ENCODE measurements around the gene CYP26C1. TPM values are rescaled to one million over a fixed set of nuclear protein-coding genes. Genes with fewer than 3 reads are reported as not detected.
A peak's percentile ranks its signal among the peaks of the same experiment; 100 is the strongest.

The CYP26C1 gene
- total RNA-seq, 1 experiment from 2014 or later = 0.07 TPM

- CTCF ChIA-PET = interaction anchor here (1.4 kb wide), 1 partner anchor 67 kb away, joined by 3 read pairs; no protein-coding TSS in a partner anchor
- peak overlapping the region; percentile 42 to 60 for H3K4me3 ChIP-seq (replicated peaks in 1 of 2; ENCODE audit: low read depth in 1 of 2, low read length in 2 of 2)
- H3K79me2 ChIP-seq (ENCODE audit: insufficient read depth, low read length) = no peaks in the 10 kb centered on the region
- H3K9ac ChIP-seq (ENCODE audit: low read length) = no peak overlapping the region
- H2AFZ ChIP-seq (ENCODE audit: low read depth, low read length, poor library complexity, severe bottlenecking) = no peak overlapping the region
- DNase-seq (ENCODE audit: low read depth, low spot score) (no peak), ATAC-seq (peak; percentile 74)
- no peak overlapping the region for H3K27ac ChIP-seq (ENCODE audit: low read depth, low read length)
- no TSS peak for BruUV-seq (replicated peaks)
- no peaks in the 10 kb centered on the region for H3K9me2 ChIP-seq (ENCODE audit: insufficient read depth)
- H3K9me3 ChIP-seq (ENCODE audit: control insufficient read depth in 1 of 2, insufficient read depth in 1 of 2, low read depth in 1 of 2, low read length in 2 of 2) = no peaks in the 10 kb centered on the region
- H3K27me3 ChIP-seq (ENCODE audit: insufficient read depth, low read length) = no peaks in the 10 kb centered on the region
- H4K20me1 ChIP-seq (ENCODE audit: insufficient read depth) = no peaks in the 10 kb centered on the region
- peak overlapping the region; percentile 75 for H3K4me2 ChIP-seq (ENCODE audit: low read length)
- intact Hi-C loops (cut with micrococcal nuclease) = loop anchor here (10.0 kb wide), 1 partner anchor 189 kb away; no protein-coding TSS in a partner anchor
- no peaks in the 10 kb centered on the region for H3K36me3 ChIP-seq (ENCODE audit: control insufficient read depth in 1 of 2, insufficient read depth in 2 of 2, low read length in 2 of 2)
- RAD21 ChIA-PET (ENCODE audit: low non-redundant PET in 1 of 2, low total read pairs in 2 of 2, uncharacterized antibody in 2 of 2, unreplicated experiment in 2 of 2) = no interaction called here
- H3K4me1 ChIP-seq (ENCODE audit: control insufficient read depth in 1 of 2, insufficient read depth in 2 of 2, low read length in 2 of 2) = peaks cover 8 to 13% of the 10 kb centered on the region in 2 experiments; a peak in 2 of 4 replicates
- no peak for TF ChIP-seq JUND (IDR thresholded peaks at IDR 0.05)
- TF ChIP-seq, protein P1, sequence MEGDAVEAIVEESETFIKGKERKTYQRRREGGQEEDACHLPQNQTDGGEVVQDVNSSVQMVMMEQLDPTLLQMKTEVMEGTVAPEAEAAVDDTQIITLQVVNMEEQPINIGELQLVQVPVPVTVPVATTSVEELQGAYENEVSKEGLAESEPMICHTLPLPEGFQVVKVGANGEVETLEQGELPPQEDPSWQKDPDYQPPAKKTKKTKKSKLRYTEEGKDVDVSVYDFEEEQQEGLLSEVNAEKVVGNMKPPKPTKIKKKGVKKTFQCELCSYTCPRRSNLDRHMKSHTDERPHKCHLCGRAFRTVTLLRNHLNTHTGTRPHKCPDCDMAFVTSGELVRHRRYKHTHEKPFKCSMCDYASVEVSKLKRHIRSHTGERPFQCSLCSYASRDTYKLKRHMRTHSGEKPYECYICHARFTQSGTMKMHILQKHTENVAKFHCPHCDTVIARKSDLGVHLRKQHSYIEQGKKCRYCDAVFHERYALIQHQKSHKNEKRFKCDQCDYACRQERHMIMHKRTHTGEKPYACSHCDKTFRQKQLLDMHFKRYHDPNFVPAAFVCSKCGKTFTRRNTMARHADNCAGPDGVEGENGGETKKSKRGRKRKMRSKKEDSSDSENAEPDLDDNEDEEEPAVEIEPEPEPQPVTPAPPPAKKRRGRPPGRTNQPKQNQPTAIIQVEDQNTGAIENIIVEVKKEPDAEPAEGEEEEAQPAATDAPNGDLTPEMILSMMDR (IDR thresholded peaks at IDR 0.05 in 2 of 3, conservative IDR thresholded peaks at IDR 0.05 in 1 of 3; ENCODE audit: borderline replicate concordance in 1 of 3, insufficient read depth in 1 of 3, low read depth in 2 of 3, low read length in 2 of 3) = peak; percentile 6 to 29 (median 18); a peak in 2 of 6 replicates
- POLR2A ChIA-PET = no interaction called here
Measured at GRCh38 chr10:93074147-93074596, 13.6 kb downstream of the CYP26C1 start.

DNA sequence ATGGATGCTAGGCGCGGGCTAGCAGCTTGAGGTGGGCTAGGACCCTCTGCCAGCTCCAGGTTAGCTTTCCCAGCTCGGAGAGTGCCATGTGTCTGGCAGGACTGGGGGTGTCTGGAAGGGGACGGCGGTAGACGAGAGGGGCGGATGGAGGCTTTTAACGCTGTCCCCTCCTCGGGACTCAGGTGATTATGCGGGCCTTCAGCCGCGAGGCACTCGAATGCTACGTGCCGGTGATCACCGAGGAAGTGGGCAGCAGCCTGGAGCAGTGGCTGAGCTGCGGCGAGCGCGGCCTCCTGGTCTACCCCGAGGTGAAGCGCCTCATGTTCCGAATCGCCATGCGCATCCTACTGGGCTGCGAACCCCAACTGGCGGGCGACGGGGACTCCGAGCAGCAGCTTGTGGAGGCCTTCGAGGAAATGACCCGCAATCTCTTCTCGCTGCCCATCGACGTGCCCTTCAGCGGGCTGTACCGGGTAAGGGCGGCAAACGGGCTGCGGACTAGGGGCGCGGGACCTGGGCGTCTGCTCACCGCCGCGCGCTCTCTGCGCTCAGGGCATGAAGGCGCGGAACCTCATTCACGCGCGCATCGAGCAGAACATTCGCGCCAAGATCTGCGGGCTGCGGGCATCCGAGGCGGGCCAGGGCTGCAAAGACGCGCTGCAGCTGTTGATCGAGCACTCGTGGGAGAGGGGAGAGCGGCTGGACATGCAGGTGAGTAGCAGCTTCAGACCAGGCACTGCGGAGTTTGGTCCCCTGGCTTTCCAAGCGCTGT, 14.2 kb downstream of the CYP26C1 start:
- no peaks in the 10 kb centered on the region for H3K79me2 ChIP-seq (ENCODE audit: insufficient read depth, low read length)
- no peak overlapping the region for H3K9ac ChIP-seq (ENCODE audit: low read length)
- TF ChIP-seq SRF (IDR thresholded peaks at IDR 0.05; ENCODE audit: low read depth) (no peak), REST (IDR thresholded peaks at IDR 0.05; ENCODE audit: low read depth) (no peak), JUND (IDR thresholded peaks at IDR 0.05) (no peak), EGR1 (IDR thresholded peaks at IDR 0.05; ENCODE audit: low read depth) (no peak), RAD21 (IDR thresholded peaks at IDR 0.05; ENCODE audit: low read depth) (no peak), CBX3 (IDR thresholded peaks at IDR 0.05; ENCODE audit: low read depth) (no peak), TCF7L2 (IDR thresholded peaks at IDR 0.05; ENCODE audit: borderline replicate concordance, extremely low read depth, insufficient read depth, insufficient read length) (no peak)
- TF ChIP-seq, protein P2, sequence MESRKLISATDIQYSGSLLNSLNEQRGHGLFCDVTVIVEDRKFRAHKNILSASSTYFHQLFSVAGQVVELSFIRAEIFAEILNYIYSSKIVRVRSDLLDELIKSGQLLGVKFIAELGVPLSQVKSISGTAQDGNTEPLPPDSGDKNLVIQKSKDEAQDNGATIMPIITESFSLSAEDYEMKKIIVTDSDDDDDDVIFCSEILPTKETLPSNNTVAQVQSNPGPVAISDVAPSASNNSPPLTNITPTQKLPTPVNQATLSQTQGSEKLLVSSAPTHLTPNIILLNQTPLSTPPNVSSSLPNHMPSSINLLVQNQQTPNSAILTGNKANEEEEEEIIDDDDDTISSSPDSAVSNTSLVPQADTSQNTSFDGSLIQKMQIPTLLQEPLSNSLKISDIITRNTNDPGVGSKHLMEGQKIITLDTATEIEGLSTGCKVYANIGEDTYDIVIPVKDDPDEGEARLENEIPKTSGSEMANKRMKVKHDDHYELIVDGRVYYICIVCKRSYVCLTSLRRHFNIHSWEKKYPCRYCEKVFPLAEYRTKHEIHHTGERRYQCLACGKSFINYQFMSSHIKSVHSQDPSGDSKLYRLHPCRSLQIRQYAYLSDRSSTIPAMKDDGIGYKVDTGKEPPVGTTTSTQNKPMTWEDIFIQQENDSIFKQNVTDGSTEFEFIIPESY (IDR thresholded peaks at IDR 0.05; ENCODE audit: extremely low read depth, insufficient replicate concordance, low read length) = no peak
- no peak for DNase-seq (ENCODE audit: low read depth, low spot score)
- no peaks in the 10 kb centered on the region for H3K9me2 ChIP-seq (ENCODE audit: insufficient read depth)
- ChIA-PET POLR2A (no interaction called here), RAD21 (ENCODE audit: low non-redundant PET in 1 of 2, low total read pairs in 2 of 2, uncharacterized antibody in 2 of 2, unreplicated experiment in 2 of 2) (no interaction called here), CTCF (no interaction called here)
- no peaks in the 10 kb centered on the region for H3K36me3 ChIP-seq (ENCODE audit: control insufficient read depth in 1 of 2, insufficient read depth in 2 of 2, low read length in 2 of 2)
- H4K20me1 ChIP-seq (ENCODE audit: insufficient read depth) = no peaks in the 10 kb centered on the region
- H3K27ac ChIP-seq (ENCODE audit: low read depth, low read length) = no peak overlapping the region
- H3K27me3 ChIP-seq (ENCODE audit: insufficient read depth, low read length) = no peaks in the 10 kb centered on the region
- no peak overlapping the region for H2AFZ ChIP-seq (ENCODE audit: low read depth, low read length, poor library complexity, severe bottlenecking)
- H3K4me2 ChIP-seq (ENCODE audit: low read length) = peak overlapping the region; percentile 75
- H3K9me3 ChIP-seq (ENCODE audit: control insufficient read depth in 1 of 2, insufficient read depth in 1 of 2, low read depth in 1 of 2, low read length in 2 of 2) = no peaks in the 10 kb centered on the region
- H3K4me1 ChIP-seq (ENCODE audit: control insufficient read depth in 1 of 2, insufficient read depth in 2 of 2, low read length in 2 of 2) = peaks cover 8 to 19% of the 10 kb centered on the region in 2 experiments; a peak in 2 of 4 replicates
- no TSS peak for BruUV-seq (replicated peaks)
- no peak for ATAC-seq
- 0 out of 4 replicates have a peak overlapping the region, but pooled peaks of 1 of the 2 experiments have one; percentile 60 for H3K4me3 ChIP-seq (replicated peaks in 1 of 2; ENCODE audit: low read depth in 1 of 2, low read length in 2 of 2)
- intact Hi-C loops (cut with micrococcal nuclease) = loop anchor here (10.0 kb wide), 1 partner anchor 190 kb away; no protein-coding TSS in a partner anchor

Data from HCT116 (cell line).